Activated CD8-positive, alpha-beta T cell treated with anti-CD3 and anti-CD28 coated beads for 36 hours (primary cell): ENCODE data around the gene GASK1A. TPM values are rescaled to one million over a fixed set of nuclear protein-coding genes. Genes with fewer than 3 reads are reported as not detected.

Experiments used
- ATAC-seq: fragments of 200-7000 bp; cut with Tn5 transposase; one replicate; pipeline ENCODE4 v1.10.0; 2021; ENCODE audit warnings: mild to moderate bottlenecking, moderate library complexity
- CTCF ChIA-PET: fragments of 350-600 bp; sonication (Branson Sonifier 250); formaldehyde crosslinking; loops from one replicate; lab custom pipeline; 2021; ENCODE audit warnings: antibody characterized with exemption; lab: Charles Lee
- POLR2A ChIA-PET: fragments of 350-600 bp; sonication (Branson Sonifier 250); formaldehyde crosslinking; loops from one replicate; lab custom pipeline; 2021; ENCODE audit warnings: antibody characterized with exemption; lab: Charles Lee
- DNase-seq: peaks from one replicate; pipeline ENCODE4 v3.0.0-alpha.2; 2020
- H3K27ac Mint-ChIP-seq: one replicate; pipeline ENCODE4 v1.8.0; 2021; ENCODE audit warnings: mild to moderate bottlenecking, mixed read lengths
- H3K27me3 Mint-ChIP-seq: one replicate; pipeline ENCODE4 v1.8.0; 2021; ENCODE audit warnings: mixed read lengths
- H3K36me3 Mint-ChIP-seq: one replicate; pipeline ENCODE4 v1.8.0; 2021; ENCODE audit warnings: low read depth, mixed read lengths
- H3K4me1 Mint-ChIP-seq: one replicate; pipeline ENCODE4 v1.8.0; 2021; ENCODE audit warnings: low read depth, mixed read lengths
- H3K4me3 Mint-ChIP-seq: one replicate; pipeline ENCODE4 v1.8.0; 2021; ENCODE audit warnings: mild to moderate bottlenecking, moderate library complexity, mixed read lengths
- H3K9me3 Mint-ChIP-seq: one replicate; pipeline ENCODE4 v1.8.0; 2021; ENCODE audit warnings: mixed read lengths
- intact Hi-C: fragments of 100-400 bp; cut with micrococcal nuclease; formaldehyde crosslinking; loops from one replicate; pipeline ENCODE4 v1.10.0; 2022
- total RNA-seq, 2 experiments: library from RNA; stranded (reverse); gene quantifications; one replicate each; pipeline ENCODE4 v1.2.3, GENCODE V29; 2021
- TF ChIP-seq, protein P1 (sequence below): fragments of 200-600 bp; IDR thresholded peaks from one replicate; pipeline ENCODE4 v1.8.0; 2022; ENCODE audit warnings: antibody characterized with exemption, mild to moderate bottlenecking

Gene GASK1A
- total RNA-seq, 2 experiments from 2014 or later = 0.11 TPM; not detected in 1

DNA sequence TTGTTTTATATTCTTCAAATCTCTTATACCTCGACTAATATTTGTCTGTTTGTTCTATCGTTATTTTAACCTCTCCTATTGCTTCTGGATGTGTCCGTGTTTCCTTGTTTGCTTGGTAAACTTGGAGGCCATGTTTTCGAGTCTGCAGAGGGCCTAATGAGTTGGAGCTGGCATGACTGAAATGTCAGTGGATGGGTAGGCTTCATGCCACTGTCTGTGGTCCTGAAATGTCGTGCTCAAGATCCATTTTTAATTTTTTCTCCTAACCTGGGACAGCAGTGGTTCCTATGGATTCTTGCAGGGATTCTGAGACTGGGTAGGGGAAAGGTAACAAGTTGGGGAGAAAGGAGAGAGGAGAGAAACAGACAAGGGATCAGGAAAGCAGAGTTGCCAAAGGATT, 18.8 kb upstream of the GASK1A start:
- ATAC-seq (no peak), DNase-seq (no peak)
- CTCF ChIA-PET = interaction anchor here (0.9 to 3.5 kb wide), 12 partner anchors 10 to 201 kb away, joined by 4 to 29 read pairs (median 12); partner anchors contain the start of gene POMGNT2
- H3K27ac Mint-ChIP-seq = no peak overlapping the region
- TF ChIP-seq, protein P1, sequence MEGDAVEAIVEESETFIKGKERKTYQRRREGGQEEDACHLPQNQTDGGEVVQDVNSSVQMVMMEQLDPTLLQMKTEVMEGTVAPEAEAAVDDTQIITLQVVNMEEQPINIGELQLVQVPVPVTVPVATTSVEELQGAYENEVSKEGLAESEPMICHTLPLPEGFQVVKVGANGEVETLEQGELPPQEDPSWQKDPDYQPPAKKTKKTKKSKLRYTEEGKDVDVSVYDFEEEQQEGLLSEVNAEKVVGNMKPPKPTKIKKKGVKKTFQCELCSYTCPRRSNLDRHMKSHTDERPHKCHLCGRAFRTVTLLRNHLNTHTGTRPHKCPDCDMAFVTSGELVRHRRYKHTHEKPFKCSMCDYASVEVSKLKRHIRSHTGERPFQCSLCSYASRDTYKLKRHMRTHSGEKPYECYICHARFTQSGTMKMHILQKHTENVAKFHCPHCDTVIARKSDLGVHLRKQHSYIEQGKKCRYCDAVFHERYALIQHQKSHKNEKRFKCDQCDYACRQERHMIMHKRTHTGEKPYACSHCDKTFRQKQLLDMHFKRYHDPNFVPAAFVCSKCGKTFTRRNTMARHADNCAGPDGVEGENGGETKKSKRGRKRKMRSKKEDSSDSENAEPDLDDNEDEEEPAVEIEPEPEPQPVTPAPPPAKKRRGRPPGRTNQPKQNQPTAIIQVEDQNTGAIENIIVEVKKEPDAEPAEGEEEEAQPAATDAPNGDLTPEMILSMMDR = no peak
- H3K9me3 Mint-ChIP-seq = no peaks in the 10 kb centered on the region
- no peak overlapping the region for H3K4me3 Mint-ChIP-seq
- intact Hi-C loops = loop anchor here (10.0 kb wide), 1 partner anchor 115 kb away; no protein-coding TSS in a partner anchor
- H3K36me3 Mint-ChIP-seq = no peaks in the 10 kb centered on the region
- POLR2A ChIA-PET = no interaction called here
- peaks cover 19% of the 10 kb centered on the region for H3K4me1 Mint-ChIP-seq
- no peaks in the 10 kb centered on the region for H3K27me3 Mint-ChIP-seq

DNA sequence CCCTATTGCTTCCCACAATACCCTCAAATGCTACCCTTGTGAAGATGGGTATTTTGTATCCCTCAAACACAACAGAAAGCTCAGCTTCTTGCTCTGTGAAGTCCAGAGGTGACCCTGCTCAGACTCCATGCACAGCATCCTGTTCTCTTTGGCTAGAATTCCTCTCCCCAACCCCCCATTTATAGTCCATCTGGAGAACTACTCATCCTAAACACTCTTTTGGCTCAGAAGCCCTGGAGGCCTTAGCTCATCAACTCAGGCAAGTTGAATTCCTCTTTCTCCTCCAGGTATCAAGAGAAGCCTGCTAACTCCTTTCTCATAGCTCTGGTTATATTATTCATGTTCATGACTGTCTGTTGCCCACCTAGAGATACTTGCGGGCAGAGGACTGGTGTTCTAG, 18.3 kb upstream of the GASK1A start:
- Mint-ChIP-seq H3K4me3 (no peak overlapping the region), H3K36me3 (no peaks in the 10 kb centered on the region), H3K27ac (no peak overlapping the region), H3K27me3 (no peaks in the 10 kb centered on the region), H3K9me3 (no peaks in the 10 kb centered on the region), H3K4me1 (peaks cover 19% of the 10 kb centered on the region)
- intact Hi-C loops = loop anchor here (10.0 kb wide), 1 partner anchor 114 kb away; no protein-coding TSS in a partner anchor
- DNase-seq (no peak), ATAC-seq (no peak)
- CTCF ChIA-PET = interaction anchor here (0.7 to 3.5 kb wide), 27 partner anchors 11 to 542 kb away, joined by 3 to 29 read pairs (median 9); partner anchors contain the start of genes POMGNT2 and SNRK
- TF ChIP-seq, protein P1 = no peak
- POLR2A ChIA-PET = no interaction called here

DNA sequence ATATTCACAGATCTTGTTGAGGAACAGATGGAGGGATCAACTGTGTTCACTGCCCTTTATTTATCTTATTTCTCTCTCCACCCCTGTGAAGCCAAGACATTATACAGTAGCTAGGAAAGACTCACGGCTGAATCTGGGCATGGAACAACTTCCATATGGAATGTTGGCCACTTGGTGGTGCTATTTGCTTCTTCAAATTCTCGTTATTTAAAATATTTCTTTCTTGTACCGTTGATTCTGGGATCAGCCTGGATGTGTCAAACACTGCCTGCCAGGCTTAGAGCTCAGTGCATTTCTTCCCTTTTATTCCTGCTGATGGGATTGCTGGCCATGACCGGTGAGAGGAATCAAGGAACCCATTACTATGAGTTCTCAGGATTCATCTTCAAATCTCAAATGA, 17.5 kb upstream of the GASK1A start:
- Mint-ChIP-seq H3K9me3 (no peaks in the 10 kb centered on the region), H3K4me3 (no peak overlapping the region), H3K27me3 (no peaks in the 10 kb centered on the region), H3K27ac (no peak overlapping the region), H3K36me3 (no peaks in the 10 kb centered on the region), H3K4me1 (peaks cover 19% of the 10 kb centered on the region)
- intact Hi-C loops = loop anchor here (10.0 kb wide), 1 partner anchor 113 kb away; no protein-coding TSS in a partner anchor
- TF ChIP-seq, protein P1 = peak; percentile 70
- no peak for ATAC-seq
- POLR2A ChIA-PET = interaction anchor here (0.6 kb wide), 1 partner anchor 259 kb away, joined by 3 read pairs; no protein-coding TSS in a partner anchor
- peak; percentile 45 for DNase-seq
- CTCF ChIA-PET = interaction anchor here (0.6 to 3.5 kb wide), 54 partner anchors 8 to 591 kb away, joined by 3 to 29 read pairs (median 5); partner anchors contain the start of genes POMGNT2 and SNRK

DNA sequence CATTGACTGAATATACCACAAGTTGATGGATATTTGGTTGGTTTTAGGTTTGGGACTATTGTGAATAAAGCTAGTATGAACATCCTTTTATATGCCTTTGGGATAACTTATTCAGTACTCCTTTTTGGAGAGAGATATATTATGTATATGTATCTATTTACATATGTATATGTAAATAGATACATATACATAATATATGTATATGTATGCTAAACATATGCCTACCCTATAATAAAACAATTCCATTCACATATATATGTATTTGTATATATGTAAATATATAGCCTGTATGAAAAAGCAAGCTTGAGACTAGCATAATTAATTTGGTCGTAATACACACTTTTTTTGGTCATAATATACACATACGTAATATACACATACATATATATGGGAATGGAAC, 15.8 kb upstream of the GASK1A start:
- intact Hi-C loops = loop anchor here (10.0 kb wide), 1 partner anchor 112 kb away; no protein-coding TSS in a partner anchor
- Mint-ChIP-seq H3K9me3 (no peaks in the 10 kb centered on the region), H3K4me3 (no peak overlapping the region), H3K36me3 (no peaks in the 10 kb centered on the region), H3K27me3 (no peaks in the 10 kb centered on the region), H3K27ac (no peak overlapping the region), H3K4me1 (peaks cover 19% of the 10 kb centered on the region)
- TF ChIP-seq, protein P1 = no peak
- CTCF ChIA-PET = interaction anchor here (1.1 to 3.5 kb wide), 11 partner anchors 15 to 540 kb away, joined by 3 to 29 read pairs (median 9); partner anchors contain the start of gene GASK1A
- POLR2A ChIA-PET = interaction anchor here (1.0 kb wide), 1 partner anchor 81 kb away, joined by 3 read pairs; no protein-coding TSS in a partner anchor
- no peak for DNase-seq
- no peak for ATAC-seq

DNA sequence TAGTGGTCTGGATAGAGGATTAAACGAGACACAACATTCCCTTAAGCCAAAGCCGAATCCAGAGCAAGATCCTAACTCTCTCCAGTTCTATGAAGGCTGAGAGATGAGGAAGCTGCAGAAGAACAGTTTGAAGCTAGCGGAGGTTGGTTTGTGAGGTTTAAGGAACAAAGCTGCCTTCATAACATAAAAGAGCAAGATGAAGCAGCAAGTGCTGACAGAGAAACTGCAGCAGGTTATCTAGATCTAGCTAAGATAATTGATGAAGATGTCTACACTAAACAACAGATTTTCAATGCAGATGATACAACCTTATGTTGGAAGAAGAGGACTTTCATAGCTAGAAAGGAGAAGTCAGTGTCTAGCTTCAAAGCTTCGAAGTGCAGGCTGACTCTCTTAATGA, 14.8 kb upstream of the GASK1A start:
- ATAC-seq = no peak
- H3K36me3 Mint-ChIP-seq = no peaks in the 10 kb centered on the region
- CTCF ChIA-PET = interaction anchor here (0.6 to 3.4 kb wide), 6 partner anchors 9 to 233 kb away, joined by 3 to 22 read pairs (median 4); partner anchors contain the start of gene GASK1A
- DNase-seq = no peak
- TF ChIP-seq, protein P1 = no peak
- POLR2A ChIA-PET = no interaction called here
- no peak overlapping the region for H3K4me3 Mint-ChIP-seq
- no peaks in the 10 kb centered on the region for H3K27me3 Mint-ChIP-seq
- H3K9me3 Mint-ChIP-seq = no peaks in the 10 kb centered on the region
- intact Hi-C loops = loop anchor here (10.0 kb wide), 1 partner anchor 111 kb away; no protein-coding TSS in a partner anchor
- no peak overlapping the region for H3K27ac Mint-ChIP-seq
- H3K4me1 Mint-ChIP-seq = peaks cover 19% of the 10 kb centered on the region
